Subcutaneous adipose tissue (tissue), 4 donors: ENCODE measurements around the gene NXPH3. TPM values are rescaled to one million over a fixed set of nuclear protein-coding genes. Genes with fewer than 3 reads are reported as not detected.

Experiments
- total RNA-seq, 4 donors: library from RNA; depleted of rRNA; stranded (reverse); fragments of >200 nt; gene quantifications; one replicate each; pipeline ENCODE4 v1.1.0, GENCODE V29; 2016
- TF ChIP-seq, protein P1 (sequence below): fragments of 450-650 bp; IDR thresholded peaks from one replicate; pipeline ENCODE4 v1.5.1; 2016; ENCODE audit warnings: low read depth, mild to moderate bottlenecking, control low read depth, antibody characterized with exemption, moderate library complexity

Gene NXPH3
- total RNA-seq, 4 donors from 2014 or later, result 0.65 to 7.9 (median 4.4) TPM

DNA sequence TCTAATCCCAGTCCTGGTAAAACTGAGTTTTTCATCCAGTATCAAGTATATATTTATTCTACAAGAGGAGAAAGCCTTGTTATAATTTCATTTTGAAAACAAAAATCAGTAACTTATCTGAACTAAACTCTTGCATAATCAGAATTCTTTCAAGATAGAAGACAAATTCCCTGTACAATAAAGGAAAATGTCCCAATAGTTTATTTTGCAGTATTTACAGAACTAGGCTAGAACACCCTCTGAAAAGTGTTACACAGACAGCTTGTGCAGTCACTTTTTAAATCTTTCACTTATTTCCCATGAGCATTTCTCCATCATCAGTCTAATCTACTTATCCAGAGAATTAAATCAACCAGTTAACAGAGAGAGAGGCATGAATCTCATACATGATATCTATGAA lies 53.8 kb downstream of the NXPH3 start:
- TF ChIP-seq, protein P1, sequence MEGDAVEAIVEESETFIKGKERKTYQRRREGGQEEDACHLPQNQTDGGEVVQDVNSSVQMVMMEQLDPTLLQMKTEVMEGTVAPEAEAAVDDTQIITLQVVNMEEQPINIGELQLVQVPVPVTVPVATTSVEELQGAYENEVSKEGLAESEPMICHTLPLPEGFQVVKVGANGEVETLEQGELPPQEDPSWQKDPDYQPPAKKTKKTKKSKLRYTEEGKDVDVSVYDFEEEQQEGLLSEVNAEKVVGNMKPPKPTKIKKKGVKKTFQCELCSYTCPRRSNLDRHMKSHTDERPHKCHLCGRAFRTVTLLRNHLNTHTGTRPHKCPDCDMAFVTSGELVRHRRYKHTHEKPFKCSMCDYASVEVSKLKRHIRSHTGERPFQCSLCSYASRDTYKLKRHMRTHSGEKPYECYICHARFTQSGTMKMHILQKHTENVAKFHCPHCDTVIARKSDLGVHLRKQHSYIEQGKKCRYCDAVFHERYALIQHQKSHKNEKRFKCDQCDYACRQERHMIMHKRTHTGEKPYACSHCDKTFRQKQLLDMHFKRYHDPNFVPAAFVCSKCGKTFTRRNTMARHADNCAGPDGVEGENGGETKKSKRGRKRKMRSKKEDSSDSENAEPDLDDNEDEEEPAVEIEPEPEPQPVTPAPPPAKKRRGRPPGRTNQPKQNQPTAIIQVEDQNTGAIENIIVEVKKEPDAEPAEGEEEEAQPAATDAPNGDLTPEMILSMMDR, result no peak

DNA sequence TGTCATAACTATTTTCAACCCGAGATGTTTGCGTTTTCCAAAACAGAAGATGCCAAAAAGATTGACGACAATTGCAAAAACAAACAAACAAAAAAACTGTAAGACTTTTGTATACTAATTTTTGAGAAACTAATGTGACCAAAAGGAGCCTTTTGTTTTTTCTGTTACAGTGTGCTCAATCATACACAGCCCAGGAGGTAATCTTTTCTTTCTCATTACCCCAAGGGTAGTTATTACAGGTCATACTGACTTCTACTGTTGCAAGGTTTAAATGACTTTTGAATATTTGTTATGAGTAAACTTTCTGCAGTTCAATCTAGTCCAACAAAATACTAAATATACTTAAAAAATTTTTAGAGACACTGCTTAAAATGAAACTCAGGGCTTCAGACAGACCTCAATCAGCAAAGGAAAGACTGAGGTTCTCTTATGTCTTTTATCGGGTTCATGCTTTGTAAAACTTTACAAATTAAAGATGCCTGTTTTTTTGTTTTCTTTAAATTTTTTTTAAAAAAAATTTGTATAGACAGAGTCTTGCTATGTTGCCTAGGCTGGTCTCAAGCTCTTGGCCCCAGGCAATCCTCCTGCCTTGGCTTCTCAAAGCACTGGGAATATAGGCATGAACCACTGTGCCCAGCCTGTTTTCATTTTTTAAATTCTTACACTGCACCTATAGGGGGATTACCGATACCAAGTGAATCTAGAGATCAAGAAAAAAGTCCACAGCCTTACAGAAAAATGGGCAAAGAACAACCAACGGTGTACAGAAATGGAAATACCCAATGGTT lies 54.6 kb downstream of the NXPH3 start:
- TF ChIP-seq, protein P1, result no peak

DNA sequence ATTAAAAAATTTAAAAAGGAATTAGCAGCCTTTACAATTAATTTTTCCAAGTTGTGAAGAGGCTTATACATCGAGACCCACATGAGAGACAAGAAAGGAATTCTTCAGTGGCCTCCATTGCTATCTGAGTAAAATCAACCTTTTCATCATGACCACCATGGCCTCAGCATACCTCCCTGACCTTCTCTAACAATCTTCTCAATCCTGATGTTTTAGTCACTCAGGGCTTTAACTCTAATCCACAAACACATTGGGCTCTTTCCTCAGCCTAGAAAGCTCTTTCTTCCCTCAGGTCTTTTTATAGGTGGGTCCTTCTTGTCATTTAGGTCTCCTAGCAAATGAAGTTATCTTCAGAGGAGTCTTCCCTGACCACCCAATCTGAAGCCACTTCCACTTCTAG lies 55.8 kb downstream of the NXPH3 start:
- TF ChIP-seq, protein P1, result no peak

Other genes with a start within 250 kb of the NXPH3 start
- gene ZNF652, start 213.6 kb upstream of the NXPH3 start, total RNA-seq, result 10 to 100 TPM; 32.1 to 52.0 (median 34.5) TPM
- gene PHB1, start 161.0 kb upstream of the NXPH3 start, total RNA-seq, result 100 to 1,000 TPM in 1 of 4 donors, 10 to 100 TPM in 3; 68.0 to 100 (median 85.1) TPM
- gene NGFR, start 80.6 kb upstream of the NXPH3 start, total RNA-seq, result 1 to 10 TPM in 3 of 4 donors, under 1 TPM in 1; 0.51 to 2.8 (median 1.9) TPM
- gene SPOP, start 102.2 kb downstream of the NXPH3 start, total RNA-seq, result 10 to 100 TPM; 44.5 to 91.5 (median 65.5) TPM
- gene SLC35B1, start 132.1 kb downstream of the NXPH3 start, total RNA-seq, result 10 to 100 TPM; 26.8 to 42.2 (median 33.3) TPM
- 10 to 100 TPM in 1 of 4 donors, 1 to 10 TPM in 3; 3.9 to 19.4 (median 8.4) TPM for gene FAM117A, start 188.3 kb downstream of the NXPH3 start, total RNA-seq
- 10 to 100 TPM; 22.8 to 42.8 (median 33.3) TPM for gene KAT7, start 212.8 kb downstream of the NXPH3 start, total RNA-seq